A549 (cell line): ENCODE measurements around the gene DOCK7. TPM values are rescaled to one million over a fixed set of nuclear protein-coding genes. Genes with fewer than 3 reads are reported as not detected.
"Not testable (repeated sequence)": the region's sequence is repeated elsewhere in the genome, so short reads cannot be mapped to it uniquely, and the experiment has no call there.

Experiments used
- ATAC-seq, 2 experiments: fragments of 200-7000 bp in 1 of 2; fragments of >200 bp in 1 of 2; cut with Nextera tagmentation in 1 of 2; cut with Tn5 transposase in 1 of 2; 3 replicates each; pipeline versions ENCODE4 v1.8.0 to v1.9.1; 2018 to 2020; ENCODE audit warnings: mild to moderate bottlenecking in 1 of 2, moderate library complexity in 1 of 2
- CTCF ChIA-PET: fragments of 300-600 bp; sonication (Branson Sonifier 250); formaldehyde crosslinking; extraction: SDS; loops from one replicate; lab custom pipeline; 2021; ENCODE audit warnings: antibody characterized with exemption, inconsistent platforms; lab: Yijun Ruan, JAX
- POLR2A ChIA-PET: fragments of 350-600 bp; formaldehyde crosslinking; extraction: SDS; loops from one replicate; lab custom pipeline; 2021; ENCODE audit warnings: antibody characterized with exemption, inconsistent platforms; lab: Yijun Ruan, JAX
- DNase-seq, 2 experiments: peaks; one replicate each; pipeline versions ENCODE4 v3.0.0 to v3.0.0-alpha.2; 2011 to 2016; ENCODE audit warnings: low read depth in 1 of 2, low spot score in 1 of 2
- FAIRE-seq: peaks from 2 replicates; lab custom pipeline; 2011; peaks lifted over from hg19 to GRCh38; lab: Jason Lieb, UNC
- H3K27ac ChIP-seq, 2 experiments: fragments of >200 bp; sonication (Bioruptor Twin); formaldehyde crosslinking; 3 replicates each; pipeline ENCODE4 v1.5.1; 2016 to 2017
- H3K4me1 ChIP-seq: fragments of >200 bp; sonication (Bioruptor Twin); formaldehyde crosslinking; 3 replicates; pipeline ENCODE4 v1.6.1; 2016
- H3K4me2 ChIP-seq: fragments of >200 bp; sonication (Bioruptor Twin); formaldehyde crosslinking; 3 replicates; pipeline ENCODE4 v1.6.1; 2016
- H3K4me3 ChIP-seq: fragments of >200 bp; sonication (Bioruptor Twin); formaldehyde crosslinking; 3 replicates; pipeline ENCODE4 v1.5.1; 2016
- H3K9me3 ChIP-seq: fragments of >200 bp; sonication (Bioruptor Twin); formaldehyde crosslinking; 3 replicates; pipeline ENCODE4 v1.6.1; 2016
- ESRRA ChIP-seq: fragments of 150-350 bp; IDR thresholded peaks from 2 replicates; pipeline ENCODE4 v1.6.1; 2014; ENCODE audit warnings: mild to moderate bottlenecking, low read length, borderline replicate concordance
- FOSB ChIP-seq: fragments of 250-450 bp; sonication (Bioruptor Pico); IDR thresholded peaks from 2 replicates; pipeline ENCODE4 v1.5.0; 2020; ENCODE audit warnings: mild to moderate bottlenecking, moderate library complexity
- HOXA7 ChIP-seq: fragments of 250-450 bp; sonication (Bioruptor Pico); IDR thresholded peaks from 2 replicates; pipeline ENCODE4 v1.5.0; 2020; ENCODE audit warnings: mild to moderate bottlenecking, moderate library complexity
- KDM1A ChIP-seq: fragments of 200-600 bp; sonication (generic); IDR thresholded peaks from 2 replicates; pipeline ENCODE4 v1.6.1; 2016; ENCODE audit warnings: low read depth, mild to moderate bottlenecking
- POLR2AphosphoS2 ChIP-seq: conservative IDR thresholded peaks from 2 replicates; pipeline ENCODE4 v1.6.1; 2012; ENCODE audit warnings: low read length, improper control_type of control experiment, inconsistent platforms
- REST ChIP-seq: fragments of 200-600 bp; sonication (generic); IDR thresholded peaks from 2 replicates; pipeline ENCODE4 v1.6.1; 2016; ENCODE audit warnings: antibody characterized with exemption, mild to moderate bottlenecking, moderate library complexity
- RFX5 ChIP-seq: fragments of 450-650 bp; IDR thresholded peaks from 2 replicates; pipeline ENCODE4 v1.7.1; 2014; ENCODE audit warnings: antibody characterized with exemption, mild to moderate bottlenecking, moderate library complexity
- RNF2 ChIP-seq: fragments of 200-600 bp; sonication (generic); IDR thresholded peaks from 2 replicates; pipeline ENCODE4 v1.6.1; 2016; ENCODE audit warnings: low read depth, mild to moderate bottlenecking, antibody characterized with exemption, moderate library complexity, borderline replicate concordance
- TFCP2L1 ChIP-seq: fragments of 250-450 bp; sonication (Bioruptor Pico); IDR thresholded peaks from 2 replicates; pipeline ENCODE4 v1.5.0; 2021; ENCODE audit warnings: mild to moderate bottlenecking
- ZC3H11A ChIP-seq: fragments of 450-650 bp; IDR thresholded peaks from 2 replicates; pipeline ENCODE4 v1.6.1; 2014; ENCODE audit warnings: antibody characterized with exemption, mild to moderate bottlenecking
- ZSCAN20 ChIP-seq: fragments of 250-450 bp; sonication (Bioruptor Pico); IDR thresholded peaks from 2 replicates; pipeline ENCODE4 v1.8.0; 2022; ENCODE audit warnings: mild to moderate bottlenecking, moderate library complexity
- WGBS: methylation state at CpG from one replicate; pipeline ENCODE4 v1.1.6; 2017; ENCODE audit errors: missing lambda C conversion rate; 5-methylcytosine and 5-hydroxymethylcytosine counted together
- polyA plus RNA-seq, 4 experiments: library from polyadenylated mRNA; depleted of rRNA in 3 of 4; stranded (reverse); fragments of >200 nt; fragmentation: RNase III in 1 of 4; extraction: RNeasy Plus Mini Kit Qiagen cat#74134 plus additional on column Dnase treatment in 1 of 4; gene quantifications; 2 replicates in 3 of 4; 3 replicates in 1 of 4; pipeline ENCODE4 v1.2.3, GENCODE V29; 2011 to 2017
- TF ChIP-seq, protein P1 (sequence below): fragments of >200 bp; sonication (Bioruptor Twin); formaldehyde crosslinking; IDR thresholded peaks from 3 replicates; pipeline ENCODE4 v1.5.1; 2016
- TF ChIP-seq, protein P2 (sequence below): IDR thresholded peaks from 2 replicates; pipeline ENCODE4 v1.6.1; 2012

The DOCK7 gene
- polyA plus RNA-seq, 2 of the 4 experiments (the other 2 are of a cell fraction), result 25.5 to 33.3 TPM

DNA sequence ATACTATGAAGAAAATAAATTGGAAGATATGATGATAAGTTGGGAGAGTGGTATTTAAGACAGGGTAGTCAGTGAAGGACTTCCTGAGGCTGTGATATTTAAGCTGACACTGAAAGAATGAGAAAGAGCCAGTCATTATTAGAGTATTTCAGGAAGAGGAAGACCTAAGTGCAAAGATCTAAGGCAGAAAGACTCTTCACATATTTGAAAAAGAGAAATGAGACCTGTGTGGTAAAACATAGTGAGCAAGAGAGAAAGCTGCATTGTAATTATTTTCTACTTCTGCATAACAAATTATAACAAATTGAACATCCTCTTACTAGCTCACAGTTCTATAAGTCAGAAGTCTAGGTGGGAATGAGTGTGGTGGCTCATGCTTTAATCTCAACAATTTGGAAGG lies 34.6 kb upstream of the DOCK7 start:
- FAIRE-seq, result no peak
- POLR2A ChIA-PET, result no interaction called here
- no peaks in the 10 kb centered on the region for H3K4me1 ChIP-seq

GRCh38 chr1:62720946-62721554 lies 32.9 kb upstream of the DOCK7 start:
- Histone ChIP-seq H3K4me1 (no peaks in the 10 kb centered on the region), H3K27ac (no peak overlapping the region), H3K4me3 (no peak overlapping the region)
- FAIRE-seq, result no peak
- CTCF ChIA-PET, result interaction anchor here (0.6 to 1.3 kb wide), 3 partner anchors 10 to 382 kb away, joined by 3 read pairs; no protein-coding TSS in a partner anchor
- TF ChIP-seq, protein P1, sequence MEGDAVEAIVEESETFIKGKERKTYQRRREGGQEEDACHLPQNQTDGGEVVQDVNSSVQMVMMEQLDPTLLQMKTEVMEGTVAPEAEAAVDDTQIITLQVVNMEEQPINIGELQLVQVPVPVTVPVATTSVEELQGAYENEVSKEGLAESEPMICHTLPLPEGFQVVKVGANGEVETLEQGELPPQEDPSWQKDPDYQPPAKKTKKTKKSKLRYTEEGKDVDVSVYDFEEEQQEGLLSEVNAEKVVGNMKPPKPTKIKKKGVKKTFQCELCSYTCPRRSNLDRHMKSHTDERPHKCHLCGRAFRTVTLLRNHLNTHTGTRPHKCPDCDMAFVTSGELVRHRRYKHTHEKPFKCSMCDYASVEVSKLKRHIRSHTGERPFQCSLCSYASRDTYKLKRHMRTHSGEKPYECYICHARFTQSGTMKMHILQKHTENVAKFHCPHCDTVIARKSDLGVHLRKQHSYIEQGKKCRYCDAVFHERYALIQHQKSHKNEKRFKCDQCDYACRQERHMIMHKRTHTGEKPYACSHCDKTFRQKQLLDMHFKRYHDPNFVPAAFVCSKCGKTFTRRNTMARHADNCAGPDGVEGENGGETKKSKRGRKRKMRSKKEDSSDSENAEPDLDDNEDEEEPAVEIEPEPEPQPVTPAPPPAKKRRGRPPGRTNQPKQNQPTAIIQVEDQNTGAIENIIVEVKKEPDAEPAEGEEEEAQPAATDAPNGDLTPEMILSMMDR, result no peak
- TF ChIP-seq, all 56 proteins: peak for 0
- ATAC-seq (no peak), DNase-seq (no peak)
- POLR2A ChIA-PET, result no interaction called here
- H3K9me3 ChIP-seq, result no peaks in the 10 kb centered on the region
- 85% methylated on average over 4 of the region's 4 CpGs for WGBS
- H3K4me2 ChIP-seq, result no peak overlapping the region

More for the DNA sequence above, 34.6 kb upstream of the DOCK7 start:
- no peak for ATAC-seq
- CTCF ChIA-PET, result interaction anchor here (1.6 kb wide), 1 partner anchor 192 kb away, joined by 4 read pairs; no protein-coding TSS in a partner anchor
- DNase-seq, result no peak
- Histone ChIP-seq H3K9me3 (no peaks in the 10 kb centered on the region), H3K4me3 (no peak overlapping the region), H3K27ac (no peak overlapping the region), H3K4me2 (no peak overlapping the region)
- TF ChIP-seq, protein P1, result no peak
- no peak for TF ChIP-seq REST
- TF ChIP-seq FOSB (CRISPR knock-in tag), result no peak
- TF ChIP-seq ZC3H11A, result no peak
- TF ChIP-seq RFX5, result no peak
- TF ChIP-seq POLR2AphosphoS2, result no peak
- no peak for TF ChIP-seq KDM1A
- no peak for TF ChIP-seq RNF2
- no peak for TF ChIP-seq ZSCAN20 (CRISPR knock-in tag)
- TF ChIP-seq ESRRA, result no peak
- no peak for TF ChIP-seq HOXA7 (CRISPR knock-in tag)
- no peak for TF ChIP-seq TFCP2L1 (CRISPR knock-in tag)
- TF ChIP-seq, protein P2, sequence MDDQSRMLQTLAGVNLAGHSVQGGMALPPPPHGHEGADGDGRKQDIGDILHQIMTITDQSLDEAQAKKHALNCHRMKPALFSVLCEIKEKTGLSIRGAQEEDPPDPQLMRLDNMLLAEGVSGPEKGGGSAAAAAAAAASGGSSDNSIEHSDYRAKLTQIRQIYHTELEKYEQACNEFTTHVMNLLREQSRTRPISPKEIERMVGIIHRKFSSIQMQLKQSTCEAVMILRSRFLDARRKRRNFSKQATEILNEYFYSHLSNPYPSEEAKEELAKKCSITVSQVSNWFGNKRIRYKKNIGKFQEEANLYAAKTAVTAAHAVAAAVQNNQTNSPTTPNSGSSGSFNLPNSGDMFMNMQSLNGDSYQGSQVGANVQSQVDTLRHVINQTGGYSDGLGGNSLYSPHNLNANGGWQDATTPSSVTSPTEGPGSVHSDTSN, result no peak

DNA sequence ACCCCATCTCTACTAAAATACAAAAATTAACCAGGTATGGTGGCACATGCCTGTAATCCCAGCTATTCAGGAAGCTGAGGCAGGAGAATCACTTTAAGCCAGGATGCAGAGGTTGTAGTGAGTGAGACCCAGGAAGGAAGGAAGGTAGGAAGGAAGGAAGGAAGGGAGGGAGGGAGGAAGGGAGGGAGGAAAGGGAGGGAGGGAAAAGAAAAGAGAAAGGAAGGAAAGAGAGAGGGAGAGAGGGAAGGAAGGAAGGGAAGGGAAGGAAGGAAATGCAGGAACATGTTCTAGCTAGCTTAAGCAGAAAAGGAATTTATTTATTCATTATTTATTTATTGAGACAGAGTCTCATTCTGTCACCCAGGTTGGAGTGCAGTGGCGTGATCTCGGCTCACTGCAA lies 30.2 kb upstream of the DOCK7 start:
- H3K27ac ChIP-seq, ATAC-seq, H3K4me2 ChIP-seq, FAIRE-seq, H3K4me3 ChIP-seq, CTCF ChIA-PET, DNase-seq, POLR2A ChIA-PET, H3K4me1 ChIP-seq, H3K9me3 ChIP-seq: not testable (repeated sequence)
- WGBS, result 86% methylated on average over 2 of the region's 2 CpGs
